SU-DHL-6 (cell line): Measurements from ENCODE around the gene KRTAP1-4.
"Not testable (repeated sequence)": the region's sequence is repeated elsewhere in the genome, so short reads cannot be mapped to it uniquely, and the experiment has no call there.

Experiments used
- H2AFZ ChIP-seq: fragments of 200-600 bp; sonication (generic); 2 replicates; pipeline ENCODE4 v1.6.1; 2014; ENCODE audit warnings: low read depth, mild to moderate bottlenecking, moderate library complexity, mixed read lengths, antibody characterized with exemption, low read length; ENCODE audit not compliant: severe bottlenecking
- H3F3A ChIP-seq: fragments of 200-600 bp; shearing (Covaris generic); 2 replicates; pipeline ENCODE4 v1.6.0; 2016; ENCODE audit warnings: antibody characterized with exemption, mild to moderate bottlenecking; ENCODE audit not compliant: insufficient read depth
- H3K27ac ChIP-seq: fragments of 200-600 bp; sonication (generic); 2 replicates; pipeline ENCODE4 v1.5.1; 2016; ENCODE audit warnings: low read depth, mild to moderate bottlenecking, low read length, moderate library complexity, mixed read lengths
- H3K27me3 ChIP-seq: fragments of 200-600 bp; sonication (generic), shearing (Covaris generic); 2 replicates; pipeline ENCODE4 v1.6.0; 2014; ENCODE audit warnings: mild to moderate bottlenecking, low read length
- H3K36me3 ChIP-seq: fragments of 200-600 bp; sonication (generic); 2 replicates; pipeline ENCODE4 v1.6.1; 2014; ENCODE audit warnings: mild to moderate bottlenecking, low read length, mixed read lengths
- H3K4me2 ChIP-seq: fragments of 300-600, 200-600 bp; shearing (Covaris generic), sonication (generic); 2 replicates; pipeline ENCODE4 v1.6.0; 2014; ENCODE audit warnings: low read length, low read depth, mild to moderate bottlenecking; ENCODE audit not compliant: poor library complexity, severe bottlenecking
- H3K4me3 ChIP-seq: fragments of 200-600 bp; sonication (generic); 2 replicates; pipeline ENCODE4 v1.5.1; 2014; ENCODE audit warnings: antibody characterized with exemption, low read length, mild to moderate bottlenecking, mixed read lengths; ENCODE audit not compliant: insufficient read depth, poor library complexity, severe bottlenecking
- H3K79me2 ChIP-seq: fragments of 200-600 bp; sonication (generic); 2 replicates; pipeline ENCODE4 v1.6.1; 2014; ENCODE audit warnings: mild to moderate bottlenecking, low read length, moderate library complexity; ENCODE audit not compliant: insufficient read depth
- H3K9ac ChIP-seq: fragments of 200-600 bp; sonication (generic); 2 replicates; pipeline ENCODE4 v1.7.0; 2014; ENCODE audit warnings: mild to moderate bottlenecking, low read length
- H3K9me2 ChIP-seq: fragments of 200-600 bp; sonication (generic); replicated peaks from 2 replicates; pipeline ENCODE4 v1.6.1; 2014; ENCODE audit warnings: low read length; ENCODE audit not compliant: insufficient read depth
- H3K9me3 ChIP-seq: fragments of 200-600 bp; sonication (generic); 2 replicates; pipeline ENCODE4 v1.6.1; 2014; ENCODE audit warnings: low read length, mixed read lengths; ENCODE audit not compliant: insufficient read depth
- H4K20me1 ChIP-seq: fragments of 200-600 bp; sonication (generic); 2 replicates; pipeline ENCODE4 v1.6.1; 2014; ENCODE audit warnings: low read depth, mild to moderate bottlenecking, antibody characterized with exemption, low read length, moderate library complexity, mixed read lengths
- EZH2phosphoT487 ChIP-seq: fragments of 200-600 bp; sonication (generic), shearing (Covaris generic); conservative IDR thresholded peaks from 2 replicates; pipeline ENCODE4 v1.6.1; 2018; ENCODE audit warnings: mild to moderate bottlenecking, antibody characterized with exemption, low read length, moderate library complexity, mixed read lengths
- TF ChIP-seq, protein P1 (sequence below): fragments of 200-600 bp; sonication (generic); IDR thresholded peaks from one replicate; pipeline ENCODE4 v1.5.1; 2017; ENCODE audit warnings: antibody characterized with exemption, mild to moderate bottlenecking, low read length, moderate library complexity; ENCODE audit not compliant: insufficient read depth, poor library complexity, severe bottlenecking

KRTAP1-4 gene

GRCh38 chr17:41042953-41043352, 13.0 kb upstream of the KRTAP1-4 start:
- Histone ChIP-seq H3K9me3 (peaks cover 12% of the 10 kb centered on the region; the same call in 1 of the 2 replicates), H3K4me2 (no peak overlapping the region), H3K79me2 (no peaks in the 10 kb centered on the region), H3K27ac (no peak overlapping the region), H3K27me3 (0 out of 2 replicates have a peak, but pooled peaks cover 3% of the 10 kb centered on the region), H2AFZ (no peak overlapping the region), H3K9ac (no peak overlapping the region), H3K36me3 (no peaks in the 10 kb centered on the region), H3K4me3 (no peak overlapping the region), H4K20me1 (no peaks in the 10 kb centered on the region), H3K9me2 (no peaks in the 10 kb centered on the region), H3F3A (no peaks in the 10 kb centered on the region)
- no peak for TF ChIP-seq EZH2phosphoT487
- TF ChIP-seq, protein P1, sequence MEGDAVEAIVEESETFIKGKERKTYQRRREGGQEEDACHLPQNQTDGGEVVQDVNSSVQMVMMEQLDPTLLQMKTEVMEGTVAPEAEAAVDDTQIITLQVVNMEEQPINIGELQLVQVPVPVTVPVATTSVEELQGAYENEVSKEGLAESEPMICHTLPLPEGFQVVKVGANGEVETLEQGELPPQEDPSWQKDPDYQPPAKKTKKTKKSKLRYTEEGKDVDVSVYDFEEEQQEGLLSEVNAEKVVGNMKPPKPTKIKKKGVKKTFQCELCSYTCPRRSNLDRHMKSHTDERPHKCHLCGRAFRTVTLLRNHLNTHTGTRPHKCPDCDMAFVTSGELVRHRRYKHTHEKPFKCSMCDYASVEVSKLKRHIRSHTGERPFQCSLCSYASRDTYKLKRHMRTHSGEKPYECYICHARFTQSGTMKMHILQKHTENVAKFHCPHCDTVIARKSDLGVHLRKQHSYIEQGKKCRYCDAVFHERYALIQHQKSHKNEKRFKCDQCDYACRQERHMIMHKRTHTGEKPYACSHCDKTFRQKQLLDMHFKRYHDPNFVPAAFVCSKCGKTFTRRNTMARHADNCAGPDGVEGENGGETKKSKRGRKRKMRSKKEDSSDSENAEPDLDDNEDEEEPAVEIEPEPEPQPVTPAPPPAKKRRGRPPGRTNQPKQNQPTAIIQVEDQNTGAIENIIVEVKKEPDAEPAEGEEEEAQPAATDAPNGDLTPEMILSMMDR = no peak

GRCh38 chr17:41040783-41041571, 11.0 kb upstream of the KRTAP1-4 start, which contains the start of gene KRTAP1-1:
Gene KRTAP1-1, minus strand, starts transcription at chr17:41041450. Its CDS starts 53 bp downstream, at chr17:41041397.
- H3F3A ChIP-seq, H4K20me1 ChIP-seq, H3K27me3 ChIP-seq, H3K9ac ChIP-seq, H3K79me2 ChIP-seq, H3K9me2 ChIP-seq, H3K4me2 ChIP-seq, H3K4me3 ChIP-seq, H2AFZ ChIP-seq, H3K36me3 ChIP-seq, H3K27ac ChIP-seq: not testable (repeated sequence)
- H3K9me3 ChIP-seq = peaks cover 12% of the 10 kb centered on the region; the same call in 1 of the 2 replicates

GRCh38 chr17:41037853-41038350, 7.9 kb upstream of the KRTAP1-4 start:
- Histone ChIP-seq H2AFZ (no peak overlapping the region), H3K4me3 (no peak overlapping the region), H4K20me1 (no peaks in the 10 kb centered on the region), H3K36me3 (no peaks in the 10 kb centered on the region), H3K27ac (no peak overlapping the region), H3K4me2 (no peak overlapping the region), H3K9ac (no peak overlapping the region), H3K27me3 (0 out of 2 replicates have a peak, but pooled peaks cover 3% of the 10 kb centered on the region), H3F3A (no peaks in the 10 kb centered on the region), H3K9me2 (no peaks in the 10 kb centered on the region), H3K9me3 (peaks cover 8% of the 10 kb centered on the region; the same call in 1 of the 2 replicates), H3K79me2 (no peaks in the 10 kb centered on the region)
- TF ChIP-seq, protein P1 = no peak
- TF ChIP-seq EZH2phosphoT487 = no peak

GRCh38 chr17:41034346-41034935, 4.4 kb upstream of the KRTAP1-4 start, which contains the start of gene KRTAP1-3:
Gene KRTAP1-3, minus strand, starts transcription at chr17:41034874. Its CDS starts 53 bp downstream, at chr17:41034821.
- H2AFZ ChIP-seq, H3K4me2 ChIP-seq, H3F3A ChIP-seq, H3K27ac ChIP-seq, H4K20me1 ChIP-seq, H3K36me3 ChIP-seq, H3K4me3 ChIP-seq, H3K9ac ChIP-seq, H3K9me3 ChIP-seq, H3K27me3 ChIP-seq, H3K79me2 ChIP-seq, H3K9me2 ChIP-seq: not testable (repeated sequence)
